ENCODE data around the gene HIBADH. TPM values are rescaled to one million over a fixed set of nuclear protein-coding genes. Genes with fewer than 3 reads are reported as not detected.

Gene HIBADH
- total RNA-seq, 1 donor from 2014 or later = 25.3 TPM

DNA sequence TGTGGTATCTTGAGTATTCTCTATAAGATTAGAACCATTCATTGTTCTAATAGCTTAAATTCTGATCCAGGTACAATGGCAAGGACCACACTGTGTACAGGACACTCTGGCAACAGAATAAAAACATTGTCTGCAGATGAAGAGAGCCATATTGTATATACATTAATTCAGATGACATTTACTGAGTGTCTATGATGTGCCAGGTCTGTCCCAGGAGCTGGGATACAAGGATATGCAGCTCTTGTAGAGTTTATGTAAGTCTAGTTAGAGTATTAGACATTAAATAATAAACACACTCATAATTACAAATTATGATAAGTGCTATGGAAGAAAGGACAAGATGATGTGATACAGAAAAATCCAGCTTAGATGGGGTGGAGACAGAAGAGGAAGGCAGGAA, 184.1 kb downstream of the HIBADH start:
- DNase-seq (ENCODE audit: low spot score, unreplicated experiment) = no peak
- no peak overlapping the region for H3K4me3 Mint-ChIP-seq (ENCODE audit: low read depth)
- TF ChIP-seq, protein P1, sequence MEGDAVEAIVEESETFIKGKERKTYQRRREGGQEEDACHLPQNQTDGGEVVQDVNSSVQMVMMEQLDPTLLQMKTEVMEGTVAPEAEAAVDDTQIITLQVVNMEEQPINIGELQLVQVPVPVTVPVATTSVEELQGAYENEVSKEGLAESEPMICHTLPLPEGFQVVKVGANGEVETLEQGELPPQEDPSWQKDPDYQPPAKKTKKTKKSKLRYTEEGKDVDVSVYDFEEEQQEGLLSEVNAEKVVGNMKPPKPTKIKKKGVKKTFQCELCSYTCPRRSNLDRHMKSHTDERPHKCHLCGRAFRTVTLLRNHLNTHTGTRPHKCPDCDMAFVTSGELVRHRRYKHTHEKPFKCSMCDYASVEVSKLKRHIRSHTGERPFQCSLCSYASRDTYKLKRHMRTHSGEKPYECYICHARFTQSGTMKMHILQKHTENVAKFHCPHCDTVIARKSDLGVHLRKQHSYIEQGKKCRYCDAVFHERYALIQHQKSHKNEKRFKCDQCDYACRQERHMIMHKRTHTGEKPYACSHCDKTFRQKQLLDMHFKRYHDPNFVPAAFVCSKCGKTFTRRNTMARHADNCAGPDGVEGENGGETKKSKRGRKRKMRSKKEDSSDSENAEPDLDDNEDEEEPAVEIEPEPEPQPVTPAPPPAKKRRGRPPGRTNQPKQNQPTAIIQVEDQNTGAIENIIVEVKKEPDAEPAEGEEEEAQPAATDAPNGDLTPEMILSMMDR (IDR thresholded peaks at IDR 0.05; ENCODE audit: unreplicated experiment) = no peak
- H3K4me1 Mint-ChIP-seq (ENCODE audit: low read depth) = no peaks in the 10 kb centered on the region
- H3K36me3 Mint-ChIP-seq (ENCODE audit: insufficient read depth) = no peaks in the 10 kb centered on the region
- H3K27me3 Mint-ChIP-seq = no peaks in the 10 kb centered on the region
- no peaks in the 10 kb centered on the region for H3K9me3 Mint-ChIP-seq (ENCODE audit: low read depth)
- H3K27ac Mint-ChIP-seq = no peak overlapping the region

DNA sequence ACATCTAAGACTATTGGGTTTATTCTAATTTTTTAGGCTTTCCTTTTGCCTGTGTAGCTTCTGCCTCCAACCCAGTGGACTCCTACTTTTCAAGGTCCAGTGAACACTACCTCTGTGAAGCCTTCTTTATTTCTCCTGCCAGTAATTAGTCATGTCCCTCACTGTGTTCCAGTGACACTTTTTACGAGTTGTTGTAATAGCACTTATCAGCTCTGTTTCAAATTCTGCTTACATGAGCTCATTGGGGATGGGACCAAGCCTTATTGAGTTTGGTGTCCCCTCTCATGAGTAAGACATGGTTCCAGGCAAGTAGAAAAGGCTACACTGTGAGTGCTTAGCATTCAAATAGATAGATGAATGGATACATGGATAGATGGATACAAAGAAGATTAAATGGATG, 184.6 kb downstream of the HIBADH start:
- Mint-ChIP-seq H3K36me3 (ENCODE audit: insufficient read depth) (no peaks in the 10 kb centered on the region), H3K27ac (no peak overlapping the region), H3K4me3 (ENCODE audit: low read depth) (no peak overlapping the region), H3K4me1 (ENCODE audit: low read depth) (no peaks in the 10 kb centered on the region), H3K9me3 (ENCODE audit: low read depth) (no peaks in the 10 kb centered on the region), H3K27me3 (no peaks in the 10 kb centered on the region)
- no peak for DNase-seq (ENCODE audit: low spot score, unreplicated experiment)
- TF ChIP-seq, protein P1 (IDR thresholded peaks at IDR 0.05; ENCODE audit: unreplicated experiment) = no peak

DNA sequence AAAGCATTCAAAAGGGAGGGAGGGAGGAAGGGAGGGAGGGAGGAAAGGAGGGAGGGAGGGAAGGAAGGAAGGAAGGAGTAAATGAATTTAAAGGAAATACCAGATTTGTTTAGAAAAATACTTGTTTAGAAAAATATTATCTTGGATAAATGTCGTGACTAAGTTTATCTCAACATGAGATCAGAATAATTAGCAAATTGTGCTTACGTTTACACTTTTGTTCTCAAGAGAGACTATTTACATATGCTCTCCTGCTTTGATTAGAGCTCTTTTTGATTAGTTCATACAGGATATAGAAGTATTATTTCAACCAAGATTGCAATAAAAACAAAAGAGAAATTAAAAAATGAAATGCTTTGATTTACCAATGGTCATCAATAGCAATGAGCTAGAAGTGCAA, 186.2 kb downstream of the HIBADH start:
- Mint-ChIP-seq H3K36me3 (ENCODE audit: insufficient read depth) (no peaks in the 10 kb centered on the region), H3K27ac (no peak overlapping the region), H3K4me1 (ENCODE audit: low read depth) (no peaks in the 10 kb centered on the region), H3K9me3 (ENCODE audit: low read depth) (no peaks in the 10 kb centered on the region), H3K4me3 (ENCODE audit: low read depth) (no peak overlapping the region), H3K27me3 (no peaks in the 10 kb centered on the region)
- DNase-seq (ENCODE audit: low spot score, unreplicated experiment) = no peak
- TF ChIP-seq, protein P1 (IDR thresholded peaks at IDR 0.05; ENCODE audit: unreplicated experiment) = no peak

Other genes with a start within 250 kb of the HIBADH start
- gene TAX1BP1, start 77.3 kb upstream of the HIBADH start, total RNA-seq = 98.1 and 101 TPM in 2 replicates

Measured in progenitor cell of endocrine pancreas (in vitro differentiated cells).